Activated naive CD8-positive, alpha-beta T cell treated with anti-CD3 and anti-CD28 coated beads for 36 hours (primary cell): ENCODE data around the gene P2RX6. TPM values are rescaled to one million over a fixed set of nuclear protein-coding genes. Genes with fewer than 3 reads are reported as not detected.

ENCODE experiments used
- DNase-seq: peaks from one replicate; pipeline ENCODE4 v3.0.0; 2021
- H3K27ac Mint-ChIP-seq: one replicate; pipeline ENCODE4 v1.8.0; 2022; ENCODE audit warnings: mild to moderate bottlenecking, moderate library complexity, mixed read lengths
- H3K27me3 Mint-ChIP-seq: one replicate; pipeline ENCODE4 v1.8.0; 2022; ENCODE audit warnings: mild to moderate bottlenecking, mixed read lengths
- H3K36me3 Mint-ChIP-seq: one replicate; pipeline ENCODE4 v1.8.0; 2021; ENCODE audit warnings: mild to moderate bottlenecking, mixed read lengths
- H3K4me1 Mint-ChIP-seq: one replicate; pipeline ENCODE4 v1.8.0; 2021; ENCODE audit warnings: mixed read lengths
- H3K4me3 Mint-ChIP-seq: one replicate; pipeline ENCODE4 v1.8.0; 2022; ENCODE audit warnings: mild to moderate bottlenecking, moderate library complexity, mixed read lengths
- H3K9me3 Mint-ChIP-seq: one replicate; pipeline ENCODE4 v1.8.0; 2022; ENCODE audit warnings: mixed read lengths
- total RNA-seq, 2 experiments: library from RNA; stranded (reverse); gene quantifications; one replicate each; pipeline ENCODE4 v1.2.3, GENCODE V29; 2021

Gene P2RX6
- total RNA-seq, 2 experiments from 2014 or later: 0.14 to 0.43 TPM

GRCh38 chr22:21073023-21073422, 58.1 kb downstream of the P2RX6 start:
- no peak for DNase-seq
- H3K27me3 Mint-ChIP-seq: no peaks in the 10 kb centered on the region
- H3K36me3 Mint-ChIP-seq: no peaks in the 10 kb centered on the region
- no peak overlapping the region for H3K4me3 Mint-ChIP-seq
- peaks cover 4% of the 10 kb centered on the region for H3K4me1 Mint-ChIP-seq
- no peak overlapping the region for H3K27ac Mint-ChIP-seq
- no peaks in the 10 kb centered on the region for H3K9me3 Mint-ChIP-seq

GRCh38 chr22:21073482-21073881, 58.5 kb downstream of the P2RX6 start:
- H3K4me1 Mint-ChIP-seq: no peaks in the 10 kb centered on the region
- DNase-seq: no peak
- no peak overlapping the region for H3K27ac Mint-ChIP-seq
- H3K27me3 Mint-ChIP-seq: no peaks in the 10 kb centered on the region
- no peak overlapping the region for H3K4me3 Mint-ChIP-seq
- H3K36me3 Mint-ChIP-seq: no peaks in the 10 kb centered on the region
- H3K9me3 Mint-ChIP-seq: no peaks in the 10 kb centered on the region

- Mint-ChIP-seq H3K36me3 (no peaks in the 10 kb centered on the region), H3K9me3 (no peaks in the 10 kb centered on the region), H3K4me1 (no peaks in the 10 kb centered on the region), H3K4me3 (no peak overlapping the region), H3K27me3 (no peaks in the 10 kb centered on the region), H3K27ac (no peak overlapping the region)
- no peak for DNase-seq
Observed at GRCh38 chr22:21074102-21074715, 59.2 kb downstream of the P2RX6 start.

GRCh38 chr22:21075516-21076138, 60.7 kb downstream of the P2RX6 start:
- no peak for DNase-seq
- no peaks in the 10 kb centered on the region for H3K4me1 Mint-ChIP-seq
- H3K36me3 Mint-ChIP-seq: no peaks in the 10 kb centered on the region
- H3K27ac Mint-ChIP-seq: no peak overlapping the region
- H3K27me3 Mint-ChIP-seq: no peaks in the 10 kb centered on the region
- H3K4me3 Mint-ChIP-seq: no peak overlapping the region
- H3K9me3 Mint-ChIP-seq: no peaks in the 10 kb centered on the region

- Mint-ChIP-seq H3K4me1 (no peaks in the 10 kb centered on the region), H3K27ac (no peak overlapping the region), H3K36me3 (no peaks in the 10 kb centered on the region), H3K4me3 (no peak overlapping the region), H3K9me3 (no peaks in the 10 kb centered on the region), H3K27me3 (no peaks in the 10 kb centered on the region)
- no peak for DNase-seq
Observed at GRCh38 chr22:21076912-21077625, 62.1 kb downstream of the P2RX6 start.

Other genes with a start within 250 kb of the P2RX6 start
- gene SERPIND1, start 241.1 kb upstream of the P2RX6 start, total RNA-seq: not detected
- 10 to 100 TPM; 49.3 to 51.3 TPM for gene PI4KA, start 156.4 kb upstream of the P2RX6 start, total RNA-seq
- 10 to 100 TPM; 21.5 to 22.1 TPM for gene SNAP29, start 156.2 kb upstream of the P2RX6 start, total RNA-seq
- 10 to 100 TPM; 82.1 to 82.2 TPM for gene CRKL, start 97.8 kb upstream of the P2RX6 start, total RNA-seq
- gene AIFM3, start 47.9 kb upstream of the P2RX6 start, total RNA-seq: under 1 TPM in 1 of 2 experiments, not detected in 1; 0.14 TPM
- gene LZTR1, start 32.9 kb upstream of the P2RX6 start, total RNA-seq: 10 to 100 TPM; 32.4 to 39.2 TPM
- gene THAP7, start 13.0 kb upstream of the P2RX6 start, total RNA-seq: 10 to 100 TPM; 34.3 to 34.5 TPM
- under 1 TPM; 0.41 to 0.44 TPM for gene SLC7A4, start 17.4 kb downstream of the P2RX6 start, total RNA-seq
- gene LRRC74B, start 30.8 kb downstream of the P2RX6 start, total RNA-seq: not detected